NCI-H2107 treated with DMSO at 0.1 percent for 48 hours (cell line): ENCODE data around the gene KRT9.
"Not testable (repeated sequence)": the region's sequence is repeated elsewhere in the genome, so short reads cannot be mapped to it uniquely, and the experiment has no call there.

Experiments
- DNase-seq: peaks from one replicate; lab custom pipeline; 2025; ENCODE audit not compliant: unreplicated experiment; lab: John Stamatoyannopoulos, UW

Gene KRT9

DNA sequence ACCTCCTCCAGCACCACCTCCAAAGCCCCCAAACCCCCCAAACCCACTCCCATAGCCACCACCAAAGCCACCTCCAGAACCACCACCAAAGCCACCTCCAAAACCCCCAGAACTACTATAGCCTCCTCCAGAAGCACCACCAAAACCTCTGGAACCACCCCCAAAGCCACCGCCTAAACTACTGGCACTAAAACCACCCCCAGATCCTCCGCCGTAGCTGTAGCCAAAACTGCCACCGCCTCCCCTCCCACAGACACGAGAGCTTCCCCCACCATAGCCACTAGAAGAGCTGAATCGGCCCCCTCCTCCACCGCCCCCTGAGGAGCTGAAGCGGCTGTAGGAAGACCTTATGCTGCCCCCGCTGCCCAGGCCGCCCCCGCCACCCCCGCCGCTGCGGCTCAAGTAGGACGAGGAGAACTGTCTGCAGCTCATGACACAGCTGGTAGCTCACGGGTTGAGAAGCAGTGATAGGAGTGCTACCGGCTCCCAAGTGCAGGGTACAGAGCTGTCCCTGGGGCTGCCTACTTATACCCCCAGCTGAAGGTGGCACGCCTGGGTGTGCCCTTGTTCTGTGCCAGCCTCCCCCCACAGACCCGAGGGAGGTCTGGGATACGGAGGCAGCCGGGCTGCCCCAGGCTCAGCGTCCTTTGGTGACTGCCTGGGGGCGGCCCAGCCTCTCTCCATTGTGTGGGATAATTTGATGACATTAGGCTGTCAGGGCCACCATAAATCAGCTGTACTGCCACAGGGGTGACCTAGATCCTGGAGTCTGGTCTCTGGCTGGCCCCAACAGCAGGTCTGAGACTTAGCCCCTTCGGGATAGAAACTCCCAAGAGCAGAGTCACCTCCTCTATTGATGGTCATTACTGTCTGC is at the start of gene KRT9:
KRT9 (minus strand) TSS at position 499 of the 874 bp plus-strand sequence; CDS start at position 432, 67 bp downstream.
- no peak for DNase-seq

DNA sequence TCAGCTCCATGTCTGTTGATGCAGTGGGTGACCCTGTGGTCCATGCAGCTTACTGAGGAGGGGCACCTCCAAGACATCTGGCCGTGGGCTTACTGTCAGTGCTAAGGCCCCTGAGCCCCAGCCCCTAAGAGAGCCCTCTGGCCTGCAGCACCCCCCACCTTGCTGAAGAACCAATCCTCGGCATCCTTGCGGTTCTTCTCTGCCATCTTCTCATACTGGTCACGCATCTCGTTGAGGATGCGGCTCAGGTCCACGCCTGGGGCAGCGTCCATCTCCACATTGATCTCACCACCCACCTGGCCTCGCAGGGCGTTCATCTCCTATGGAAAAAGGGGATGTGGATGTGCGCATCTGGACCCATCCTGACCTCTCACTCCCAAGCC is 49.6 kb upstream of the KRT9 start:
- not testable (repeated sequence) for DNase-seq

DNA sequence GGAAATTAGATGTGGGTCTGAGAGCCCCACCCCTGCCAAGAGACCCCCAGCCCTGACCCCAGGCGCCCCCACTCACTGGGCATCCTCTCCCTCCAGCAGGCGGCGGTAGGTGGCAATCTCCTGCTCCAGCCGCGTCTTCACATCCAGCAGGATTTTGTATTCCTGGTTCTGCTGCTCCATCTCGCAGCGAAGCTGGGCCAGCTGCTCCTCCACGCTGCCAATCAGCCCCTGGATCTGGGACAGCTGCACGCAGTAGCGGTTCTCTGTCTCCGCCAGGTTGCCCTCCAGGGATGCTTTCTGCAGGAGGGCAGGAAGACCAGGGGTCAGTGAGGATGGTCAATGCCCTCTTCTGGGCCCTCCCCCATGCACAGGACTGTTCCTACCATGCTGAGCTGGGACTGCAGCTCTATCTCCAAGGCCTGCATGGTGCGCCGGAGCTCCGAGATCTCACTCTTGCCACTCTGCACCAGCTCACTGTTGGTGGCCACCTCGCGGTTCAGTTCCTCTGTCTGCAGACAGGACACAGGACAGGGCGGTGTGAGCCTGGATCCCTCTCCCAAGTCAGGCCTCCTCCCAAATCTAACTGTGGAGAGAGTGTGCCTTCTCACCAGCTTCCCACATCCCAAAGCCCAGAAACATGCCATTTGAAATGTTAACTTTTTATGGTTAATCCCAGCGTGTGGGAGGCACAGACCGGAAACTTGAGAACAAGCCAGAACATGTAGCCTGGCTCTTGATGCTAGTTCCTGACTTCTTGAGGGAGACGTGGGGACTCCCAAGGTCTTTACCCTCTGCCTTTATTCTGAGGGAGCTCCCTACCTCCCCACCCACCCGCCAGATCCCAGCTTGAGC is 49.0 kb upstream of the KRT9 start:
- DNase-seq, result no peak

- not testable (repeated sequence) for DNase-seq
These were observed 48.2 kb upstream of the KRT9 start for GRCh38 chr17:41619927-41620582.

GRCh38 chr17:41619036-41619926 is 47.4 kb upstream of the KRT9 start:
- DNase-seq, result no peak

DNA sequence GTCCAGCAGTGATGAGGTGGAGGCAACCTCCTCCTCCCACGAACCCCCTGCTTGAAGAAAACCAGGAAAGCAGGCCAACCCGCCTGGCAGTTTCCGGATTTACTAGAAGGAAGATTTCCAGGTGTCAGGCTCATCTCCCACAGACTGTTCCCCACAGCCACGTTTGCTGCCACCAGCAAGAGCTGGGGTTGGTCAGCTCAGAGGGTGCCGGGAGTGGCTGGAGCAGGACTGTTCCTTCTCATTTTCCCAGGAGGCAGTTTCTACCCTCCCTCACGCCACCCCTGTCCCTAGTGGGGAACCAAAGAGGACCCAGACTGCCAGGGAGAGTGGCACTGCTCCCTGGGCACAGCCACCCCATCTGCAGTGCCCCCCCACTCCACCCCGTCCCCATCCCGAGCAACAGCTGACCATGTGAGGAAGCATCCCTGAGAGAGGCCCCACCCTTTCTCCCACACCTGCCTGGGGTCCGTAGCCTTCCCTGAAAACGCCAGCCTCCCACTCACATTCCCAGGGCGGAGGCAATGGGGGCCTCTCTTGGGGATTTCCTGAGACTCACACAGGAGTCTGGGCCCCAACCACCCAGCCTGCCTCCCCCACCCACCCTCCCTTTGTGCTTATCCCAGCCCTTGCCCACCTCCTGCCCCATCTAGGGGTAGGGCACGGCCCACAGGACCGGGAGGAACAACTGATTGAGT is 46.6 kb upstream of the KRT9 start:
- no peak for DNase-seq

DNA sequence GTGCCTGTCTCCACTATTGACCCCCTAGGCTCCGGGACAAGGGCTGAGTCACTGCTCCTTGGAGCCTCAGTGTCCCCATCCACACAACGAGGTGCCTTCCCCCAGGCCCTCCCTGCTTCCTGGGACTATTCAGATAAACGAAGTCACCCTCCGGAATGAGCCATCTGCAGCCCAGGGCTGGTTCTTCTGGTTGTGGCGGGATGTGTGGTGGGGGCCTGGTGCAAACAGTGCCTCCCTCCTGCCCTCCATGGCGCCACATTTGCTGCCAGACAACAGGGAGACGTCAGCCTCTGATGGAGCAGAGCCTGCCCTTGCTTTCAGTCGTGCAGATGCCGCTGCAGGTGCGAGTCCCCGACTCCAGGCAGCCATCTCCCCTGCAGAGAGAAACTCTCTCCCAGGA is 45.8 kb upstream of the KRT9 start:
- no peak for DNase-seq

GRCh38 chr17:41617136-41617535 is 45.3 kb upstream of the KRT9 start:
- no peak for DNase-seq

DNA sequence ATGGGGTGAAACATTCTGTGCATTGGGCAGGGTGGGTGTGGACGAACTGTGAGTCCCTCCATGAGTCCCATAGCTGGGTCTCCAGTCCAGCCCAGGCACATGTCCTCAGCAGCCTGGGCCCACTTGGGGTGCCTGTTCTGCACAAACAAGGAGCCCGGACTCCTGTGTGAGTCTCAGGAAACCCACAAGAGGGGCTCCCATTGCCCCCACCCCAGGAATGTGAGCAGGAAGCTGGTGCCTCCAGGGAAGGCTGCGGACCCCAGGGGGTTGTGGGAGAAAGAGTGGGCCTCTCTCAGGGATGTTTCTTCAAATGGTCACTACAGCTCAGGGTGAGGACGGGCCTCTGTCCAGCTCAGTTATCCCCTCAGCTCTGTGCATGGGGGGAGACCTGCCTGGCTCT is 44.6 kb upstream of the KRT9 start:
- not testable (repeated sequence) for DNase-seq

GRCh38 chr17:41615454-41615853 is 43.6 kb upstream of the KRT9 start:
- no peak for DNase-seq

DNA sequence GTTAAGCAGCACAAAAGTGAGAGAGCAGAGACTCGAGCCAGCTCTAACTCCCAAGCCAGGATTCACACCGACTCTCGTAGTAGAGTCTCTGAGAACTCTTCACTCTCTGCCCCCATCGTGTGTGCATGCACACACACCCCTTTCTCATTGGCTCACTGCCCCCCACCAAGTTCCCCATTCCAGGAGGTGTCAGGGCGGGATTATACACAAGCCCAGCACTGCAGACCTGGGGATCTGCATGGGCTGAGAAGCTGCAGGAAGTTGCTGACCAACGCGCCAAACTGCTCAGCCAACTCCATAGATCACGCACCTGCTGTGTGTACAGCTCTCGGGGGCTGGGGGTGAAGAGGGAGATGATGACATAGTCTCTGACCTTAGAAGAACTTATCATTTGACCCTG is 42.9 kb upstream of the KRT9 start:
- not testable (repeated sequence) for DNase-seq

- no peak for DNase-seq
These were observed 42.2 kb upstream of the KRT9 start for GRCh38 chr17:41614098-41614497.

- DNase-seq, result no peak
These were observed 41.6 kb upstream of the KRT9 start for GRCh38 chr17:41613277-41614082.

- DNase-seq, result not testable (repeated sequence)
These were observed 40.7 kb upstream of the KRT9 start, which contains the start of gene KRT16 for GRCh38 chr17:41612376-41613160. TSS of gene KRT16 (minus strand) at chr17:41612767. CDS start at chr17:41612688, 79 bp downstream.

- no peak for DNase-seq
These were observed 39.2 kb upstream of the KRT9 start for GRCh38 chr17:41610965-41611640.

DNA sequence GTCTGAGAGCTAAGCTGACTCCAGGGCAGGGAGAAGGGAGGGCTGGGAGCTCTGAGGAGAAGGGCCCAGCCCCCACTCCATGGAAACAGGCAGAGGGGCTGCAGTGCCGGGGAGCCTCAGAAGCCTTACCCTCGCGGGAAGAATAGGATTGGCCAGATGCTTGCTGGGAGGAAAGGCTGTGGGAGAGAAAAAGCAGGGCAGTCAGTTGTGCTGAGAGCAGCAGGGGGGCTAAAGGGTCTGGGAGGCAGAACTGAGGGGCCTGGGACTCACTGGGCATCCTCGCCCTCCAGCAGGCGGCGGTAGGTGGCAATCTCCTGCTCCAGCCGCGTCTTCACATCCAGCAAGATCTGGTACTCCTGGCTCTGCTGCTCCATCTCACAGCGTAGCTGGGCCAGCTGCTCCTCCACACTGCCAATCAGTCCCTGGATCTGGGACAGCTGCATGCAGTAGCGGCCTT is 38.2 kb upstream of the KRT9 start:
- DNase-seq, result not testable (repeated sequence)

DNA sequence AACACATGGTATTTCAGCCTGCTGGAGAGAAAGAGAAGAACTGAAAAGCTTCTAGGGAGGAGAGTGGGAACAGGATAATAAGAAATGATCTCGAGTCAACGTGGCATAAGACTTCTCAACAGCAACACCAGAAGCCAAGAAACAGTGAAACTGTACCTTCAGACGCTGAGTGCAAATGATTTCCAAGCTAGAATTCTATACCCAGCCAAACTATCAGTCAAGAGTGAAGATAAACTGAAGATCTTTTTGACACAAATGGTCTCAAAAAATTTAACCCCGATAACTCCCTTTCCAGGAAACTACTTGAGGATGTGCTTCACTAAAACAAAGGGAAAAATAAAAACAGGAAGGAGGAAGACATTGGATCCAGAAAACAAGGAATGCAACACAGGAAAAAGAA is 35.1 kb upstream of the KRT9 start:
- DNase-seq, result not testable (repeated sequence)
